PC-3 (cell line): ENCODE results near the gene NT5C1B. TPM values are rescaled to one million over a fixed set of nuclear protein-coding genes. Genes with fewer than 3 reads are reported as not detected.

Experiments used
- ATAC-seq: fragments of 200-7000 bp; cut with Tn5 transposase; 2 replicates; pipeline ENCODE4 v1.9.1; 2020; ENCODE audit warnings: mild to moderate bottlenecking, moderate library complexity
- BruUV-seq: library from RNA; stranded (reverse); fragments of 400-500 nt; replicated peaks from 2 replicates; lab custom pipeline; 2021; lab: Mats Ljungman, UMichigan
- CTCF ChIA-PET: fragments of 300-600 bp; sonication (Branson Sonifier 250); formaldehyde crosslinking; loops from one replicate; lab custom pipeline; 2022; ENCODE audit warnings: antibody characterized with exemption; lab: Charles Lee
- POLR2A ChIA-PET: fragments of 300-600 bp; sonication (Branson Sonifier 250); formaldehyde crosslinking; loops from one replicate; lab custom pipeline; 2022; ENCODE audit warnings: antibody characterized with exemption; ENCODE audit not compliant: unreplicated experiment; lab: Charles Lee
- DNase-seq: peaks from one replicate; pipeline ENCODE4 v3.0.0-alpha.2; 2015
- H2AFZ ChIP-seq: fragments of 300-600 bp; sonication (generic); 2 replicates; pipeline ENCODE4 v1.6.0; 2016; ENCODE audit warnings: antibody characterized with exemption, low read length
- H3F3A ChIP-seq: fragments of 300-600 bp; sonication (generic); one replicate; pipeline ENCODE4 v1.6.0; 2017; ENCODE audit warnings: antibody characterized with exemption, low read length, control low read depth, mild to moderate bottlenecking; ENCODE audit not compliant: unreplicated experiment
- H3K27ac ChIP-seq: fragments of 300-600 bp; sonication (generic); 2 replicates; pipeline ENCODE4 v1.5.1; 2016; ENCODE audit warnings: mild to moderate bottlenecking, low read length
- H3K27me3 ChIP-seq: fragments of 300-600 bp; sonication (generic); 2 replicates; pipeline ENCODE4 v1.6.1; 2016; ENCODE audit warnings: low read length, mixed read lengths
- H3K36me3 ChIP-seq: fragments of 300-600 bp; sonication (generic); 2 replicates; pipeline ENCODE4 v1.6.1; 2016; ENCODE audit warnings: low read depth, mixed run types, low read length, mixed read lengths
- H3K4me1 ChIP-seq: fragments of 300-600 bp; sonication (generic); 2 replicates; pipeline ENCODE4 v1.5.1; 2016; ENCODE audit warnings: low read length; ENCODE audit not compliant: insufficient read depth
- H3K4me2 ChIP-seq: fragments of 300-600 bp; sonication (generic); 2 replicates; pipeline ENCODE4 v1.6.0; 2016; ENCODE audit warnings: low read length
- H3K4me3 ChIP-seq: fragments of 300-600 bp; sonication (generic); 2 replicates; pipeline ENCODE4 v1.5.1; 2016; ENCODE audit warnings: mild to moderate bottlenecking, low read length, mixed read lengths
- H3K79me2 ChIP-seq: fragments of 300-600 bp; sonication (generic); 2 replicates; pipeline ENCODE4 v1.6.1; 2017; ENCODE audit warnings: low read length, mixed read lengths
- H3K9ac ChIP-seq: fragments of 300-600 bp; sonication (generic); 2 replicates; pipeline ENCODE4 v1.6.0; 2016; ENCODE audit warnings: mild to moderate bottlenecking, low read length
- H3K9me2 ChIP-seq: fragments of 300-600 bp; sonication (generic); replicated peaks from 2 replicates; pipeline ENCODE4 v1.6.1; 2016; ENCODE audit warnings: mixed run types, low read length, mixed read lengths
- H3K9me3 ChIP-seq: fragments of 300-600 bp; sonication (generic); 2 replicates; pipeline ENCODE4 v1.6.1; 2016; ENCODE audit warnings: low read length, mixed read lengths
- H4K20me1 ChIP-seq: fragments of 300-600 bp; sonication (generic); 2 replicates; pipeline ENCODE4 v1.6.1; 2016; ENCODE audit warnings: low read length, mixed read lengths
- EZH2 ChIP-seq: fragments of 300-600 bp; sonication (generic); IDR thresholded peaks from one replicate; pipeline ENCODE4 v1.6.1; 2017; ENCODE audit warnings: antibody characterized with exemption, mild to moderate bottlenecking, low read length; ENCODE audit not compliant: unreplicated experiment
- EZH2phosphoT487 ChIP-seq: fragments of 300-600 bp; sonication (generic); IDR thresholded peaks from 2 replicates; pipeline ENCODE4 v1.6.1; 2018; ENCODE audit warnings: mild to moderate bottlenecking, antibody characterized with exemption, low read length, borderline replicate concordance
- intact Hi-C: fragments of 100-400 bp; cut with micrococcal nuclease; formaldehyde crosslinking; loops from 2 replicates; pipeline ENCODE4 v1.9.0; 2023
- total RNA-seq: library from RNA; depleted of rRNA; stranded (reverse); fragments of >200 nt; gene quantifications from 2 replicates; pipeline ENCODE4 v1.2.3, GENCODE V29; 2014
- TF ChIP-seq, protein P1 (sequence below): fragments of 300-600 bp; sonication (generic); conservative IDR thresholded peaks from 2 replicates; pipeline ENCODE4 v1.5.1; 2017; ENCODE audit warnings: antibody characterized with exemption, low read depth, mild to moderate bottlenecking, low read length

NT5C1B gene
- total RNA-seq, 1 experiment from 2014 or later: not detected

DNA sequence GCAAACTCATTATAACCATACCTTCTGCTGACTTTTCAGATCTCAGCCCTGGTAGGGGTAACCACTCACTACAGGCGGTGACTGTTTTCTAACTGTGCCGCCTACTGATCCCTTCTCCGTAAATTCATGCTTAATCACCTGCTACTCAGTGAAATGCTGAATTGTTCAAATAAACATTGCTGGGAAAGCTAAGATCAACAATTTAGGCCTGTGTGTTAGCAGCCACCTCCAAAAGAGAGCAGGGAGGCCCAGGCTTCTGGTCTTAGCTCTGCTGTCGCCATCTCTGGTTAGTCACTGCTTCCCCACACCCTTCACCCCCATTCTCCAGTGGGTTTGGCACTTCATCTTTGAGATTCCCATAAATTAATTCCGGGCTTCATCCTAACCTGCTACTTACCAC lies 21.8 kb upstream of the NT5C1B start:
- ChIA-PET POLR2A (no interaction called here), CTCF (no interaction called here)
- ATAC-seq: no peak
- BruUV-seq: no TSS peak
- Histone ChIP-seq H4K20me1 (no peaks in the 10 kb centered on the region), H3K9me2 (no peaks in the 10 kb centered on the region), H3K9ac (no peak overlapping the region), H3K9me3 (no peaks in the 10 kb centered on the region), H3K27ac (no peak overlapping the region), H3F3A (no peaks in the 10 kb centered on the region), H3K36me3 (no peaks in the 10 kb centered on the region), H3K4me1 (peaks cover 6% of the 10 kb centered on the region; the same call in 1 of the 2 replicates), H3K27me3 (no peaks in the 10 kb centered on the region), H3K79me2 (no peaks in the 10 kb centered on the region), H2AFZ (no peak overlapping the region), H3K4me2 (no peak overlapping the region), H3K4me3 (no peak overlapping the region)
- intact Hi-C loops: loop anchor here (5.0 kb wide), 1 partner anchor 89 kb away; no protein-coding TSS in a partner anchor
- no peak for DNase-seq
- TF ChIP-seq EZH2phosphoT487 (no peak), EZH2 (no peak)
- TF ChIP-seq, protein P1, sequence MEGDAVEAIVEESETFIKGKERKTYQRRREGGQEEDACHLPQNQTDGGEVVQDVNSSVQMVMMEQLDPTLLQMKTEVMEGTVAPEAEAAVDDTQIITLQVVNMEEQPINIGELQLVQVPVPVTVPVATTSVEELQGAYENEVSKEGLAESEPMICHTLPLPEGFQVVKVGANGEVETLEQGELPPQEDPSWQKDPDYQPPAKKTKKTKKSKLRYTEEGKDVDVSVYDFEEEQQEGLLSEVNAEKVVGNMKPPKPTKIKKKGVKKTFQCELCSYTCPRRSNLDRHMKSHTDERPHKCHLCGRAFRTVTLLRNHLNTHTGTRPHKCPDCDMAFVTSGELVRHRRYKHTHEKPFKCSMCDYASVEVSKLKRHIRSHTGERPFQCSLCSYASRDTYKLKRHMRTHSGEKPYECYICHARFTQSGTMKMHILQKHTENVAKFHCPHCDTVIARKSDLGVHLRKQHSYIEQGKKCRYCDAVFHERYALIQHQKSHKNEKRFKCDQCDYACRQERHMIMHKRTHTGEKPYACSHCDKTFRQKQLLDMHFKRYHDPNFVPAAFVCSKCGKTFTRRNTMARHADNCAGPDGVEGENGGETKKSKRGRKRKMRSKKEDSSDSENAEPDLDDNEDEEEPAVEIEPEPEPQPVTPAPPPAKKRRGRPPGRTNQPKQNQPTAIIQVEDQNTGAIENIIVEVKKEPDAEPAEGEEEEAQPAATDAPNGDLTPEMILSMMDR: no peak

DNA sequence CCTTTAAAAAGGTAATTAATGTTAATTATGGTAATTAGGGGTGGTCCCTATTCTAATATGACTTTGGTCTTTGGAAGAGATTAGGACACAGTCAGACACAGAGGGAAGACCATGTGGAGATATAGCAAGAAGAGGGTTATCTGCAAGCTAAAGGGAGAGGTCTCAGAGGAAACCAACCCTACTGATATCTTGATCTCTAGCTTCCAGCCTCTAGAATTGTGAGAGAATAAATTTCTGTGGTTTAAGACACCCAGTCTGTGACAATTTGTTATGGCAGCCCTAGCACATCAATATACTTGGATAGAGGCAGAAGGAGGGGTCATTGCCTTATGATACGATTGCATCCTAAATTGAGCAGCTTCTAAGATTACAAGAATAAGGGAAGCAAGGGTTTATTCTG lies 21.3 kb upstream of the NT5C1B start:
- TF ChIP-seq, protein P1: no peak
- no peak for TF ChIP-seq EZH2
- TF ChIP-seq EZH2phosphoT487: no peak
- Histone ChIP-seq H3K4me3 (no peak overlapping the region), H3K79me2 (no peaks in the 10 kb centered on the region), H3K4me2 (no peak overlapping the region), H3K27me3 (no peaks in the 10 kb centered on the region), H3K9me2 (no peaks in the 10 kb centered on the region), H3K36me3 (no peaks in the 10 kb centered on the region), H4K20me1 (no peaks in the 10 kb centered on the region), H2AFZ (no peak overlapping the region), H3F3A (no peaks in the 10 kb centered on the region), H3K27ac (no peak overlapping the region), H3K9ac (no peak overlapping the region), H3K9me3 (no peaks in the 10 kb centered on the region), H3K4me1 (peaks cover 6% of the 10 kb centered on the region; the same call in 1 of the 2 replicates)
- no TSS peak for BruUV-seq
- DNase-seq (no peak), ATAC-seq (no peak)
- intact Hi-C loops: loop anchor here (5.0 kb wide), 1 partner anchor 88 kb away; no protein-coding TSS in a partner anchor
- CTCF ChIA-PET: no interaction called here
- POLR2A ChIA-PET: no interaction called here

- no peaks in the 10 kb centered on the region for H3K79me2 ChIP-seq
- H3K4me3 ChIP-seq: no peak overlapping the region
- H3K36me3 ChIP-seq: no peaks in the 10 kb centered on the region
- H3K9me2 ChIP-seq: no peaks in the 10 kb centered on the region
- DNase-seq (no peak), ATAC-seq (no peak)
- TF ChIP-seq EZH2: no peak
- TF ChIP-seq EZH2phosphoT487: no peak
- TF ChIP-seq, protein P1: no peak
- H4K20me1 ChIP-seq: no peaks in the 10 kb centered on the region
- H3K9ac ChIP-seq: no peak overlapping the region
- H3K27me3 ChIP-seq: no peaks in the 10 kb centered on the region
- CTCF ChIA-PET: interaction anchor here (0.6 kb wide), 1 partner anchor 173 kb away, joined by 3 read pairs; no protein-coding TSS in a partner anchor
- POLR2A ChIA-PET: no interaction called here
- BruUV-seq: no TSS peak
- H3K4me2 ChIP-seq: no peak overlapping the region
- H3K27ac ChIP-seq: no peak overlapping the region
- H3K4me1 ChIP-seq: peaks cover 6% of the 10 kb centered on the region; the same call in 1 of the 2 replicates
- H3F3A ChIP-seq: no peaks in the 10 kb centered on the region
- intact Hi-C loops: loop anchor here (5.0 kb wide), 1 partner anchor 88 kb away; no protein-coding TSS in a partner anchor
- no peaks in the 10 kb centered on the region for H3K9me3 ChIP-seq
- H2AFZ ChIP-seq: no peak overlapping the region
Measured at GRCh38 chr2:18610090-18610489, 20.7 kb upstream of the NT5C1B start.
